ENCODE data around the gene MYL12A.
"Not testable (repeated sequence)": the region's sequence is repeated elsewhere in the genome, so short reads cannot be mapped to it uniquely, and the experiment has no call there.

MYL12A gene

GRCh38 chr18:3247240-3248061 is at the start of gene MYL12A:
TSS of gene MYL12A (plus strand) at chr18:3247801. CDS start at chr18:3253248, 5,447 bp downstream.
- peak; percentile 98 for DNase-seq

GRCh38 chr18:3198260-3198860 is 49.2 kb upstream of the MYL12A start:
- not testable (repeated sequence) for DNase-seq

GRCh38 chr18:3199942-3200645 is 47.5 kb upstream of the MYL12A start:
- DNase-seq = no peak

GRCh38 chr18:3205239-3205638 is 42.4 kb upstream of the MYL12A start:
- no peak for DNase-seq

GRCh38 chr18:3207565-3207964 is 40.0 kb upstream of the MYL12A start:
- no peak for DNase-seq

GRCh38 chr18:3209859-3210569 is 37.6 kb upstream of the MYL12A start:
- no peak for DNase-seq

- no peak for DNase-seq
These were observed 36.2 kb upstream of the MYL12A start for GRCh38 chr18:3211236-3211992.

- DNase-seq = no peak
These were observed 34.9 kb upstream of the MYL12A start for GRCh38 chr18:3212657-3213056.

GRCh38 chr18:3213300-3214059 is 34.1 kb upstream of the MYL12A start:
- DNase-seq = no peak

- DNase-seq = no peak
These were observed 32.6 kb upstream of the MYL12A start for GRCh38 chr18:3214855-3215637.

- DNase-seq = no peak
These were observed 30.6 kb upstream of the MYL12A start for GRCh38 chr18:3216987-3217386.

GRCh38 chr18:3217948-3218647 is 29.5 kb upstream of the MYL12A start:
- DNase-seq = no peak

GRCh38 chr18:3218819-3219218 is 28.8 kb upstream of the MYL12A start:
- DNase-seq = no peak

- no peak for DNase-seq
These were observed 28.4 kb upstream of the MYL12A start for GRCh38 chr18:3219241-3219630.

GRCh38 chr18:3219631-3220335 is 27.8 kb upstream of the MYL12A start, which contains the start of gene MYOM1:
TSS of gene MYOM1 (minus strand) at chr18:3219968. CDS start at chr18:3215223, 4,745 bp downstream.
- DNase-seq = no peak

GRCh38 chr18:3220868-3221267 is 26.7 kb upstream of the MYL12A start:
- DNase-seq = not testable (repeated sequence)

GRCh38 chr18:3221496-3221895 is 26.1 kb upstream of the MYL12A start:
- no peak for DNase-seq

- no peak for DNase-seq
These were observed 24.2 kb upstream of the MYL12A start for GRCh38 chr18:3223356-3223755.

- DNase-seq = no peak
These were observed 23.4 kb upstream of the MYL12A start for GRCh38 chr18:3224223-3224622.
